Neural progenitor cell (in vitro differentiated cells): ENCODE data around the gene BRD1.

Experiments used
- CTCF ChIP-seq: fragments of 200-600 bp; sonication (generic); IDR thresholded peaks from 2 replicates; pipeline ENCODE4 v1.5.1; 2017; ENCODE audit warnings: antibody characterized with exemption, mild to moderate bottlenecking
- EZH2phosphoT487 ChIP-seq: fragments of 200-600 bp; sonication (generic); IDR thresholded peaks from 2 replicates; pipeline ENCODE4 v1.6.1; 2017; ENCODE audit warnings: antibody characterized with exemption

GRCh38 chr22:49848690-49849160 is 21.1 kb upstream of the BRD1 start:
- TF ChIP-seq EZH2phosphoT487 (peak; percentile 88), CTCF (no peak)
